IMR-90 (cell line): ENCODE results near the gene NXPH3. TPM values are rescaled to one million over a fixed set of nuclear protein-coding genes. Genes with fewer than 3 reads are reported as not detected.

Experiments
- ATAC-seq: fragments of 200-7000 bp; cut with Tn5 transposase; 2 replicates; pipeline ENCODE4 v1.9.1; 2020; ENCODE audit warnings: low read depth, mild to moderate bottlenecking, moderate library complexity
- BruUV-seq: library from RNA; stranded (reverse); fragments of 400-500 nt; replicated peaks from 2 replicates; lab custom pipeline; 2021; lab: Mats Ljungman, UMichigan
- CTCF ChIA-PET: fragments of 300-600 bp; formaldehyde crosslinking; extraction: SDS; loops from one replicate; lab custom pipeline; 2021; ENCODE audit warnings: antibody characterized with exemption; lab: Yijun Ruan, JAX
- POLR2A ChIA-PET: fragments of 300-600 bp; sonication (Branson Sonifier 250); formaldehyde crosslinking; loops from one replicate; lab custom pipeline; 2022; ENCODE audit warnings: antibody characterized with exemption; ENCODE audit not compliant: unreplicated experiment; lab: Charles Lee
- DNase-seq: peaks from one replicate; pipeline ENCODE4 v3.0.0; 2013
- H2AFZ ChIP-seq: replicated peaks from 2 replicates; pipeline ENCODE3; 2013; ENCODE audit warnings: low read length, mild to moderate bottlenecking; ENCODE audit not compliant: poor library complexity
- H2AK5ac ChIP-seq: 2 replicates; pipeline ENCODE4 v1.6.1; 2013; ENCODE audit warnings: low read depth, low read length, inconsistent platforms
- H2AK9ac ChIP-seq: replicated peaks from 2 replicates; pipeline ENCODE3; 2013; ENCODE audit warnings: mild to moderate bottlenecking, low read depth, low read length, moderate library complexity; ENCODE audit not compliant: poor library complexity
- H2BK120ac ChIP-seq: 2 replicates; pipeline ENCODE4 v1.6.1; 2013; ENCODE audit warnings: low read depth, low read length, inconsistent platforms
- H2BK15ac ChIP-seq: 3 replicates; pipeline ENCODE4 v1.6.1; 2013; ENCODE audit warnings: low read depth, low read length, inconsistent platforms
- H2BK20ac ChIP-seq: 2 replicates; pipeline ENCODE4 v1.6.1; 2013; ENCODE audit warnings: low read depth, mild to moderate bottlenecking, inconsistent platforms, low read length, moderate library complexity
- H2BK5ac ChIP-seq: 2 replicates; pipeline ENCODE4 v1.6.1; 2013; ENCODE audit warnings: mild to moderate bottlenecking, low read depth, low read length, inconsistent platforms; ENCODE audit not compliant: poor library complexity, severe bottlenecking
- H3K14ac ChIP-seq: replicated peaks from 2 replicates; pipeline ENCODE4 v1.6.1; 2013; ENCODE audit warnings: low read depth, low read length, inconsistent platforms
- H3K18ac ChIP-seq: 2 replicates; pipeline ENCODE4 v1.6.1; 2013; ENCODE audit warnings: low read depth, low read length, control low read depth
- H3K23ac ChIP-seq: 2 replicates; pipeline ENCODE4 v1.6.1; 2013; ENCODE audit warnings: low read depth, low read length, inconsistent platforms
- H3K27ac ChIP-seq: 2 replicates; pipeline ENCODE4 v1.5.1; 2013; ENCODE audit warnings: mild to moderate bottlenecking, control low read depth, low read length; ENCODE audit not compliant: insufficient read depth
- H3K27me3 ChIP-seq: 2 replicates; pipeline ENCODE4 v1.6.1; 2013; ENCODE audit warnings: low read length; ENCODE audit not compliant: control insufficient read depth, insufficient read depth
- H3K36me3 ChIP-seq: 2 replicates; pipeline ENCODE4 v1.6.1; 2013; ENCODE audit warnings: low read length, mixed read lengths; ENCODE audit not compliant: control insufficient read depth, insufficient read depth
- H3K4ac ChIP-seq: 2 replicates; pipeline ENCODE4 v1.6.1; 2013; ENCODE audit warnings: low read depth, low read length, inconsistent platforms
- H3K4me1 ChIP-seq: 2 replicates; pipeline ENCODE4 v1.6.1; 2013; ENCODE audit warnings: low read length, mixed read lengths; ENCODE audit not compliant: control insufficient read depth, insufficient read depth
- H3K4me2 ChIP-seq: 2 replicates; pipeline ENCODE4 v1.6.1; 2013; ENCODE audit warnings: low read depth, mild to moderate bottlenecking, control low read depth, low read length, moderate library complexity
- H3K4me3 ChIP-seq: 2 replicates; pipeline ENCODE4 v1.5.1; 2013; ENCODE audit warnings: low read depth, mild to moderate bottlenecking, control low read depth, low read length, moderate library complexity; ENCODE audit not compliant: insufficient read depth
- H3K56ac ChIP-seq: 2 replicates; pipeline ENCODE4 v1.6.1; 2013; ENCODE audit warnings: low read length, inconsistent platforms; ENCODE audit not compliant: insufficient read depth; ENCODE audit errors: extremely low read depth
- H3K79me1 ChIP-seq, 2 experiments: 2 replicates each; pipeline ENCODE4 v1.6.1; 2013; ENCODE audit warnings: low read length in 2 of 2, inconsistent platforms in 1 of 2, low read depth in 1 of 2
- H3K9ac ChIP-seq: 2 replicates; pipeline ENCODE4 v1.6.1; 2013; ENCODE audit warnings: low read depth, low read length, control low read depth
- H3K9me1 ChIP-seq: 2 replicates; pipeline ENCODE4 v1.6.1; 2013; ENCODE audit warnings: low read length, inconsistent platforms; ENCODE audit not compliant: insufficient read depth
- H3K9me3 ChIP-seq: 2 replicates; pipeline ENCODE4 v1.6.1; 2013; ENCODE audit warnings: low read length; ENCODE audit not compliant: control insufficient read depth, insufficient read depth
- H4K20me1 ChIP-seq: 2 replicates; pipeline ENCODE4 v1.6.1; 2013; ENCODE audit warnings: low read length, inconsistent platforms; ENCODE audit not compliant: insufficient read depth
- H4K5ac ChIP-seq: 2 replicates; pipeline ENCODE4 v1.6.1; 2013; ENCODE audit warnings: mild to moderate bottlenecking, low read depth, low read length, control low read depth
- H4K8ac ChIP-seq, 2 experiments: 2 replicates each; pipeline ENCODE4 v1.6.1; 2013; ENCODE audit warnings: low read depth in 2 of 2, low read length in 2 of 2, control low read depth in 1 of 2, inconsistent platforms in 1 of 2
- H4K91ac ChIP-seq: 2 replicates; pipeline ENCODE4 v1.6.1; 2013; ENCODE audit warnings: low read depth, low read length, inconsistent platforms; ENCODE audit not compliant: insufficient read depth
- BHLHE40 ChIP-seq: fragments of 150-350 bp; IDR thresholded peaks from 2 replicates; pipeline ENCODE4 v1.6.1; 2016; ENCODE audit warnings: mild to moderate bottlenecking, low read depth, low read length
- CEBPB ChIP-seq: IDR thresholded peaks from 2 replicates; pipeline ENCODE4 v1.6.1; 2012; ENCODE audit warnings: low read depth, low read length, improper control_type of control experiment
- CHD1 ChIP-seq: IDR thresholded peaks from 2 replicates; pipeline ENCODE4 v1.6.1; 2012; ENCODE audit warnings: low read depth, low read length, improper control_type of control experiment
- CTCF ChIP-seq: conservative IDR thresholded peaks from 2 replicates; pipeline ENCODE4 v1.5.1; 2012; ENCODE audit warnings: mild to moderate bottlenecking, low read depth, low read length, improper control_type of control experiment
- ELK1 ChIP-seq: fragments of 150-350 bp; IDR thresholded peaks from 2 replicates; pipeline ENCODE4 v1.6.1; 2016; ENCODE audit warnings: low read depth, mild to moderate bottlenecking, low read length, moderate library complexity, borderline replicate concordance
- FOS ChIP-seq: fragments of 150-350 bp; IDR thresholded peaks from 2 replicates; pipeline ENCODE4 v1.6.1; 2016; ENCODE audit warnings: low read depth, low read length
- MAFK ChIP-seq: IDR thresholded peaks from 2 replicates; pipeline ENCODE4 v1.6.1; 2012; ENCODE audit warnings: low read depth, low read length, improper control_type of control experiment
- MAZ ChIP-seq: IDR thresholded peaks from 2 replicates; pipeline ENCODE4 v1.6.1; 2012; ENCODE audit warnings: low read depth, mild to moderate bottlenecking, low read length, improper control_type of control experiment, moderate library complexity, borderline replicate concordance
- MXI1 ChIP-seq: IDR thresholded peaks from 2 replicates; pipeline ENCODE4 v1.6.1; 2012; ENCODE audit warnings: low read depth, mild to moderate bottlenecking, low read length, moderate library complexity, borderline replicate concordance
- NFE2L2 ChIP-seq: fragments of 150-350 bp; IDR thresholded peaks from 2 replicates; pipeline ENCODE4 v1.6.1; 2016; ENCODE audit warnings: low read depth, mild to moderate bottlenecking, low read length
- POLR2A ChIP-seq: IDR thresholded peaks from 2 replicates; pipeline ENCODE4 v1.6.1; 2012; ENCODE audit warnings: mild to moderate bottlenecking, low read depth, low read length
- RAD21 ChIP-seq: IDR thresholded peaks from 2 replicates; pipeline ENCODE4 v1.6.1; 2012; ENCODE audit warnings: low read length, improper control_type of control experiment
- RCOR1 ChIP-seq: IDR thresholded peaks from 2 replicates; pipeline ENCODE4 v1.6.1; 2012; ENCODE audit warnings: mild to moderate bottlenecking, low read length, improper control_type of control experiment; ENCODE audit not compliant: insufficient replicate concordance
- RFX5 ChIP-seq: IDR thresholded peaks from 2 replicates; pipeline ENCODE4 v1.8.0; 2012; ENCODE audit warnings: low read depth, mild to moderate bottlenecking, low read length, moderate library complexity
- SMC3 ChIP-seq: fragments of 150-350 bp; IDR thresholded peaks from 2 replicates; pipeline ENCODE4 v1.6.1; 2016; ENCODE audit warnings: low read depth, mild to moderate bottlenecking, antibody characterized with exemption, low read length, moderate library complexity
- USF2 ChIP-seq: fragments of 150-350 bp; IDR thresholded peaks from 2 replicates; pipeline ENCODE4 v1.6.1; 2017; ENCODE audit warnings: mild to moderate bottlenecking, antibody characterized with exemption, low read length, low read depth
- WGBS, 2 experiments: methylation state at CpG; one replicate each; pipeline versions ENCODE4 v1.1.5 to v1.1.7; 2013; ENCODE audit warnings: missing lambda C conversion rate in 2 of 2; ENCODE audit not compliant: insufficient read length in 1 of 2; ENCODE audit errors: extremely low coverage in 2 of 2; 5-methylcytosine and 5-hydroxymethylcytosine counted together
- dilution Hi-C: fragments of 300-500 bp; cut with HindIII; formaldehyde crosslinking; loops from one replicate; pipeline ENCODE4 v1.14.3; 2018; ENCODE audit warnings: low sequenced_read_pairs; ENCODE audit not compliant: unreplicated experiment
- in situ Hi-C: fragments of 300-500 bp; cut with MboI; formaldehyde crosslinking; loops from 3 replicates; pipeline ENCODE4 v1.14.3; 2019; ENCODE audit warnings: low sequenced_read_pairs, inconsistent platforms, mixed read lengths
- intact Hi-C: fragments of 100-400 bp; cut with micrococcal nuclease; formaldehyde crosslinking; loops from 2 replicates; pipeline ENCODE4 v1.10.0; 2022
- polyA plus RNA-seq, 3 experiments: library from polyadenylated mRNA; depleted of rRNA; stranded (reverse); fragments of >200 nt; gene quantifications; 2 replicates each; pipeline ENCODE4 v1.2.3, GENCODE V29; 2012; ENCODE audit warnings: low replicate concordance in 1 of 3
- total RNA-seq: library from RNA; depleted of rRNA; stranded (reverse); fragments of >200 nt; gene quantifications from 2 replicates; pipeline ENCODE4 v1.2.3, GENCODE V29; 2012

Gene NXPH3
- total and polyA plus RNA-seq, 2 of the 4 experiments (the other 2 are of a cell fraction) = 0.18 to 0.31 TPM

GRCh38 chr17:49564638-49565037, 11.0 kb upstream of the NXPH3 start:
- no peak overlapping the region for H2BK5ac ChIP-seq
- H3K56ac ChIP-seq = no peak overlapping the region
- dilution Hi-C loops = no loop called here
- ATAC-seq = no peak
- H4K20me1 ChIP-seq = no peaks in the 10 kb centered on the region
- in situ Hi-C loops = loop anchor here (10.0 kb wide), 1 partner anchor 220 kb away; the partner anchor contains the start of gene KAT7
- H2BK120ac ChIP-seq = no peak overlapping the region
- H2AK9ac ChIP-seq = no peak overlapping the region
- no CpG with 5 or more reads among the region's 4 CpGs for WGBS, 2 experiments
- no peak overlapping the region for H4K5ac ChIP-seq
- H3K4me2 ChIP-seq = no peak overlapping the region
- H3K14ac ChIP-seq = no peak overlapping the region
- no peak for TF ChIP-seq USF2
- TF ChIP-seq MAFK = no peak
- no peak for TF ChIP-seq FOS
- no peak for TF ChIP-seq RAD21
- no peak for TF ChIP-seq BHLHE40
- TF ChIP-seq CTCF = no peak
- no peak for TF ChIP-seq POLR2A
- TF ChIP-seq CEBPB = no peak
- TF ChIP-seq MXI1 = no peak
- no peak for TF ChIP-seq SMC3
- TF ChIP-seq NFE2L2 = no peak
- no peak for TF ChIP-seq RCOR1
- no peak for TF ChIP-seq RFX5
- no peak for TF ChIP-seq ELK1
- no peak for TF ChIP-seq MAZ
- TF ChIP-seq CHD1 = no peak
- CTCF ChIA-PET = interaction anchor here (1.1 to 1.9 kb wide), 2 partner anchors 9 to 229 kb away, joined by 3 to 8 read pairs; no protein-coding TSS in a partner anchor
- no peak overlapping the region for H4K8ac ChIP-seq
- H3K4ac ChIP-seq = no peak overlapping the region
- H4K91ac ChIP-seq = no peak overlapping the region
- H3K79me1 ChIP-seq = no peaks in the 10 kb centered on the region
- no peak overlapping the region for H3K18ac ChIP-seq
- H3K36me3 ChIP-seq = no peaks in the 10 kb centered on the region
- no peak overlapping the region for H3K23ac ChIP-seq
- H3K4me1 ChIP-seq = no peaks in the 10 kb centered on the region
- no peak for DNase-seq
- no peak overlapping the region for H2AFZ ChIP-seq
- BruUV-seq = no TSS peak
- no peak overlapping the region for H2BK15ac ChIP-seq
- no peaks in the 10 kb centered on the region for H3K9me1 ChIP-seq
- H3K4me3 ChIP-seq = no peak overlapping the region
- no peak overlapping the region for H2BK20ac ChIP-seq
- H2AK5ac ChIP-seq = no peak overlapping the region
- intact Hi-C loops = no loop called here
- POLR2A ChIA-PET = no interaction called here
- peaks cover 27% of the 10 kb centered on the region for H3K27me3 ChIP-seq
- no peaks in the 10 kb centered on the region for H3K9me3 ChIP-seq
- H3K27ac ChIP-seq = no peak overlapping the region
- no peak overlapping the region for H3K9ac ChIP-seq
